Measurements from ENCODE around the gene ERCC1.
A peak's percentile ranks its signal among the peaks of the same experiment; 100 is the strongest.

ERCC1 gene

DNA sequence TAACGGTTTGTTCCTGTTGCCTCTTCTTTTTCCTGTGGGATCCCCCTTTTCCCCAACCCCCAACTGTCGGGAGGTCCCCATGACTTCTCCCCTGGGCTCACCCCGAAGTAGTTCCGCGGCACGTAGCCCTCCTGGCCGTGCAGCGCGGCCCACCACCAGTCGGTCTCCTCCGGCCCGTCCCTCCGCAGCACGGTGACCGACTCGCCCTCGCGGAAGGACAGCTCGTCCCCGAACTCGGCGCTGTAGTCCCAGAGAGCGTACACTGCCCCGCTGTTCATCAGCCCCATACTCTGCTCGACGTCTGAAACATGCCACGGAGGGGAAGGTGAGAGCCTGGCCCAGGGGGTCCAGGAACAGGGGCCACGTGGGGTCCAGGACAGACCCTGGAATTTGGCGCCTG lies 41.3 kb downstream of the ERCC1 start:
- no peaks in the 10 kb centered on the region for H3K36me3 ChIP-seq (ENCODE audit: control insufficient read depth in 4 of 4, insufficient read depth in 4 of 4, low read length in 3 of 4)
- ChIA-PET CTCF (no interaction called here), POLR2A (no interaction called here)
- peaks cover 0 to 8% (median 1%) of the 10 kb centered on the region in 4 experiments for H3K4me1 ChIP-seq (ENCODE audit: control extremely low read depth in 1 of 4, control insufficient read depth in 4 of 4, insufficient read depth in 4 of 4, low read length in 3 of 4)
- no peak overlapping the region for H3K27ac ChIP-seq (ENCODE audit: insufficient read depth in 1 of 2, low read depth in 1 of 2, low read length in 2 of 2, poor library complexity in 1 of 2, severe bottlenecking in 2 of 2)
- WGBS (ENCODE audit: insufficient coverage): 87% methylated on average over 29 of the region's 29 CpGs
- H3K27me3 ChIP-seq (replicated peaks in 2 of 5; ENCODE audit: control insufficient read depth in 4 of 5, insufficient read depth in 5 of 5, low read length in 4 of 5): peaks cover 2 to 33% (median 21%) of the 10 kb centered on the region in 5 experiments
- no peak for DNase-seq
- H3K9me3 ChIP-seq (ENCODE audit: control extremely low read depth in 1 of 5, control insufficient read depth in 4 of 5, insufficient read depth in 2 of 5, low read depth in 1 of 5, low read length in 4 of 5): no peaks in the 10 kb centered on the region
- H3K4me3 ChIP-seq (ENCODE audit: control insufficient read depth in 1 of 7, extremely low read depth in 1 of 7, insufficient read depth in 4 of 7, low read depth in 2 of 7, low read length in 6 of 7): no peak overlapping the region

DNA sequence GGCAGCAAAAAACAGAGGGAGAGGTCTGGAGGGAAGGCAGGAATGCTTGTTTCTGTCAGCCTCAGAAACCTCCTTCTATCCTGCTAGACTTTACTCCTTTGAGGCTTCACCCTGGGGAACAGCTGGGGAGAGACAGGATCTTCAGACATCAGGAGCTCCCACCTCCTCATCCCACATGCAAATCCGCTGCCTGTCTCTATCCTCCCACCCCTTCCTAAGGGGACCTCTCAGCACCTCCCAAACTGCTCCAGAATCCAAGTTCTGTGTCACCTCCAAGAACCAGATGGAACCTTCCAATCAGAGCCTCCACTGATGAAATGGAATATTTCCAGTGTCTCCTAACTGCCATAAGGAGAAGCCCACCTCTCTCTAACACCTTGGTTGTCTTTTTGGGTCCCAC lies 43.6 kb downstream of the ERCC1 start:
- WGBS (ENCODE audit: insufficient coverage): no CpG with 5 or more reads among the region's 1 CpG
- DNase-seq: no peak

DNA sequence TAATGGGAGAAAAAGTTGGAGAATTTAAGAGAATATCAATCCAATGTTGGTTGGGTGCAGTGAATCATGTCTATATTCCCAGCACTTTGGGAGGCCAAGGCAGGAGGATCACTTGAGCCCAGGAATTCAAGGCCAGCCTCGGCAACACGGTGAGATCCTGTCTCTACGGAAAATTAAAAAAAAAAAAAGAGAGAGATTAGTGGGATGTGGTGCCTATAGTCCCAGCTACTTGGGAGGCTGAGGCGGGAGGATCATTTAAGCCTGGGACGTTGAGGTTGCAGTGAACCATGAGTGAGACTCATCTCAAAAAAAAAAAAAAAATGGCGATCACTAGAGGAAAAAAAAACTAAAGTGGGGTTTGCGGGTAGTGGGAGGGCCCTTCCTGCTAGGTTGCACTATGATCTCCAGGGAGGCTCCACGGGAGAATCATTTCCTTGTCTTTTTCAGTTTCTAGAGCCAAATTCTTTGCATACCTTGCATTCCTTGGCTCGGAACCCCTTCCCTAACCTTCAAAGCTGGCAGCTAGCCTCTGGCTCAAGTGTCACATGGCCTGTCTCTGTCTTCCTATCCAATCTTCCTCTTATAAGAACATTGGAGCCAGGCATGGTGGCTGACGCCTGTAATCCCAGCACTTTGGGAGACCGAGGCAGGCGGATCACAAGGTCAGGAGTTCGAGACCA lies 47.5 kb downstream of the ERCC1 start:
- no peak for DNase-seq
- ChIA-PET CTCF (no interaction called here), POLR2A (no interaction called here)
- Histone ChIP-seq H3K4me3 (ENCODE audit: control insufficient read depth in 1 of 7, extremely low read depth in 1 of 7, insufficient read depth in 4 of 7, low read depth in 2 of 7, low read length in 6 of 7) (no peak overlapping the region), H3K27ac (ENCODE audit: insufficient read depth in 1 of 2, low read depth in 1 of 2, low read length in 2 of 2, poor library complexity in 1 of 2, severe bottlenecking in 2 of 2) (no peak overlapping the region), H3K4me1 (ENCODE audit: control extremely low read depth in 1 of 4, control insufficient read depth in 4 of 4, insufficient read depth in 4 of 4, low read length in 3 of 4) (peaks cover 0 to 1% (median under 1%) of the 10 kb centered on the region in 4 experiments), H3K27me3 (replicated peaks in 2 of 5; ENCODE audit: control insufficient read depth in 4 of 5, insufficient read depth in 5 of 5, low read length in 4 of 5) (peaks cover 0 to 3% (median 0%) of the 10 kb centered on the region in 5 experiments), H3K9me3 (ENCODE audit: control extremely low read depth in 1 of 5, control insufficient read depth in 4 of 5, insufficient read depth in 2 of 5, low read depth in 1 of 5, low read length in 4 of 5) (no peaks in the 10 kb centered on the region), H3K36me3 (ENCODE audit: control insufficient read depth in 4 of 4, insufficient read depth in 4 of 4, low read length in 3 of 4) (no peaks in the 10 kb centered on the region)
- 87% methylated on average over 10 of the region's 13 CpGs for WGBS (ENCODE audit: insufficient coverage)

More for the DNA sequence above, 43.6 kb downstream of the ERCC1 start:
- H3K9me3 ChIP-seq (ENCODE audit: control extremely low read depth in 1 of 5, control insufficient read depth in 4 of 5, insufficient read depth in 2 of 5, low read depth in 1 of 5, low read length in 4 of 5): no peaks in the 10 kb centered on the region
- ChIA-PET POLR2A (no interaction called here), CTCF (no interaction called here)
- peaks cover 0 to 10% (median 10%) of the 10 kb centered on the region in 5 experiments for H3K27me3 ChIP-seq (replicated peaks in 2 of 5; ENCODE audit: control insufficient read depth in 4 of 5, insufficient read depth in 5 of 5, low read length in 4 of 5)
- H3K36me3 ChIP-seq (ENCODE audit: control insufficient read depth in 4 of 4, insufficient read depth in 4 of 4, low read length in 3 of 4): no peaks in the 10 kb centered on the region
- no peak overlapping the region for H3K4me3 ChIP-seq (ENCODE audit: control insufficient read depth in 1 of 7, extremely low read depth in 1 of 7, insufficient read depth in 4 of 7, low read depth in 2 of 7, low read length in 6 of 7)
- no peaks in the 10 kb centered on the region for H3K4me1 ChIP-seq (ENCODE audit: control extremely low read depth in 1 of 4, control insufficient read depth in 4 of 4, insufficient read depth in 4 of 4, low read length in 3 of 4)
- H3K27ac ChIP-seq (ENCODE audit: insufficient read depth in 1 of 2, low read depth in 1 of 2, low read length in 2 of 2, poor library complexity in 1 of 2, severe bottlenecking in 2 of 2): no peak overlapping the region

DNA sequence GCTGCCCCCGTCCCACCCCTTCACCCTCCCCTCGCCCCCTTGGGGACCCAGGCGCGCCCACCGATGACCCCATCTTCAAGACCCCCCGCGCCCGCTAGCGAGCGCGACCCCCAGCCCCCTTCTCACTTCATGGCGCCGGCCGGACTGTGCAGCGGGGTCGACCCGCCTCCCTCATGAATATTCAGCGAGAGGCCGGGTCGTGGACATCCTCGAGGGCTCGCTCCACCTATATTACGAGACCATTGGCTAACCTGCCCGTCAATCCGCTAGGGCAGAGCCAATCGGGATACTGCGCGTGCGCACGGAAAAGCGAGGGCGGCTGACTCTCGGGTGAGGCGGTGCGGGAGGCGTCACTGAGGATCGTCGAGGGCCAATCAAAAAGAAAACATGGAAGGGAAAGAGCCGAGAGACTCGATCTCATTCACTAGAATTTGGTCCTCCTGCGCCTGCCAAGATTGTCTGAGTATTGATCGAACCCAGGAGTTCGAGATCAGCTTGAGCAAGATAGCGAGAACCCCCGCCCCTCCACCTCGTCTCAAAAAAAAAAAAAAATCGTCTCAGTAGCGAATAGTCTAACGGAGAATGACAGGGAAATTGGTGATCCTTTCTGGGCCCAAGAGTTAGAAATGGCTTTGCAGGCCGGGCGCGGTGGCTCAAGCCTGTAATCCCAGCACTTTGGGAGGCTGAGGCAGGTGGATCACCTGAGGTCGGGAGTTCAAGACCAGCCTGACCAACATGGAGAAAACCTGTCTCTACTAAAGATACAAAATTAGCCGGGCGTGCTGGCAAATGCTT lies 53.1 kb downstream of the ERCC1 start, which contains the start of gene ERCC2:
ERCC2 (minus strand) TSS at position 164 of the 795 bp plus-strand sequence; CDS start at position 131, 33 bp downstream.
- peak within 1 kb of the TSS; percentile 55 to 83 for H3K27ac ChIP-seq (ENCODE audit: insufficient read depth in 1 of 2, low read depth in 1 of 2, low read length in 2 of 2, poor library complexity in 1 of 2, severe bottlenecking in 2 of 2)
- ChIA-PET CTCF (interaction anchor here (1.0 to 4.5 kb wide), 2 partner anchors 25 to 31 kb away, joined by 3 to 17 read pairs; no protein-coding TSS in a partner anchor), POLR2A (interaction anchor here (1.3 kb wide), 1 partner anchor 21 kb away, joined by 6 read pairs; no protein-coding TSS in a partner anchor)
- peak; percentile 98 to 99 (median 98) for DNase-seq
- H3K4me3 ChIP-seq (ENCODE audit: control insufficient read depth in 1 of 7, extremely low read depth in 1 of 7, insufficient read depth in 4 of 7, low read depth in 2 of 7, low read length in 6 of 7): peak within 1 kb of the TSS; percentile 53 to 90 (median 79)
- peaks cover 0 to 10% (median 5%) of the 10 kb centered on the region in 4 experiments for H3K4me1 ChIP-seq (ENCODE audit: control extremely low read depth in 1 of 4, control insufficient read depth in 4 of 4, insufficient read depth in 4 of 4, low read length in 3 of 4)
- H3K9me3 ChIP-seq (ENCODE audit: control extremely low read depth in 1 of 5, control insufficient read depth in 4 of 5, insufficient read depth in 2 of 5, low read depth in 1 of 5, low read length in 4 of 5): no peaks in the 10 kb centered on the region
- H3K36me3 ChIP-seq (ENCODE audit: control insufficient read depth in 4 of 4, insufficient read depth in 4 of 4, low read length in 3 of 4): peaks cover 0 to 4% (median under 1%) of the 10 kb centered on the region in 4 experiments
- no peaks in the 10 kb centered on the region for H3K27me3 ChIP-seq (replicated peaks in 2 of 5; ENCODE audit: control insufficient read depth in 4 of 5, insufficient read depth in 5 of 5, low read length in 4 of 5)
- WGBS (ENCODE audit: insufficient coverage): 5% methylated on average over 52 of the region's 55 CpGs

DNA sequence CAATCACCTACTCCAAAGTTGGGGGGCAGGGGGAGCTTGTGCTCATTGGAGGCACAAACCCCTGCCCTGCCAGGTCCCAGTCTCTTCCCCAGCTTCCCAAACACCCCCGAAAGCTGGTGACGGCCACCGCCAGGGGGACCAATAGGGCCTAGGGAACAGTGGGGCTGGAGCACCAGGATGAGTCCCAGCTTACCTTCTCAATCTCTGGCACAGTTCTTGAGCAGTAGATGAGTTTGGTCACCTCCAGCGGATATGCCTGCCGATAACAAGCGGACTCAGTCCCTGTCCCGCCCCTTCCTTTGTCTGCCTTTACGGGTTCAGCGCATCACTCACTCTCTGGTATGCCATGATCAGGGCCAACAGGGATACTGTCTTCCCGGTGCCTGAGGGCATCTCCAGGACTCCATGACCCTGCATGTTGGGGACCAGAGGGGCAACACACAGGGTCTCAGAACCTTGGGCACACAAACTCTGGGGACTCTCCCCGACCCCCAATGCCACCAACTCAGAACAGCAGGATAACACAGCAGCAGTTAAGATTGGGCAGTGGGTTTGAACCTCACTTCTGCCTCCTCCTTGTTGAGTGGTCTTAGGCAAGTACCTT lies 54.9 kb downstream of the ERCC1 start:
- CTCF ChIA-PET: interaction anchor here (1.0 kb wide), 1 partner anchor 10 kb away, joined by 3 read pairs; no protein-coding TSS in a partner anchor
- H3K4me1 ChIP-seq (ENCODE audit: control extremely low read depth in 1 of 4, control insufficient read depth in 4 of 4, insufficient read depth in 4 of 4, low read length in 3 of 4): peaks cover 0 to 10% (median 5%) of the 10 kb centered on the region in 4 experiments
- H3K27ac ChIP-seq (ENCODE audit: insufficient read depth in 1 of 2, low read depth in 1 of 2, low read length in 2 of 2, poor library complexity in 1 of 2, severe bottlenecking in 2 of 2): no peak overlapping the region
- no peaks in the 10 kb centered on the region for H3K9me3 ChIP-seq (ENCODE audit: control extremely low read depth in 1 of 5, control insufficient read depth in 4 of 5, insufficient read depth in 2 of 5, low read depth in 1 of 5, low read length in 4 of 5)
- DNase-seq: no peak
- POLR2A ChIA-PET: no interaction called here
- H3K27me3 ChIP-seq (replicated peaks in 2 of 5; ENCODE audit: control insufficient read depth in 4 of 5, insufficient read depth in 5 of 5, low read length in 4 of 5): no peaks in the 10 kb centered on the region
- H3K36me3 ChIP-seq (ENCODE audit: control insufficient read depth in 4 of 4, insufficient read depth in 4 of 4, low read length in 3 of 4): peaks cover 2 to 13% (median 3%) of the 10 kb centered on the region in 4 experiments
- no peak overlapping the region for H3K4me3 ChIP-seq (ENCODE audit: control insufficient read depth in 1 of 7, extremely low read depth in 1 of 7, insufficient read depth in 4 of 7, low read depth in 2 of 7, low read length in 6 of 7)
- WGBS (ENCODE audit: insufficient coverage): 98% methylated on average over 10 of the region's 11 CpGs

DNA sequence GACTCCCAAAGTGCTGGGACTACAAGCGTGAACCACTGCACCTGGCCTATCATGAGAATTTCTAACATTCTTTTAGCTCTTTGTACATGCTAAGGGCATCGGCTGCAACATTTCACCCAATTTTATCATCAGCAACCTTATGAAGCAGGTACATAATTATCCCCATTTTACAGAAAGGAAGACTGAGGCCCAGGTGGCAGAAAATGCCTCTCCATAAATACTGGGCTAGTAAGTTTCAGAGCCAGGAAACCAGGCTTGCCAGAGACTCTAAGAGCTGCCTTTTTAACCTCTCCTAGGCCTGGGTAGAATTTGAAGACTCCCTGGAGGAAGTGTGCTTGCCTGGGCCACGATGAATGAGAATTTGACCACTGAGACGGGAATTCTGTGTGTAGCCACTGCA lies 55.6 kb downstream of the ERCC1 start:
- WGBS (ENCODE audit: insufficient coverage): 100% methylated on average over 4 of the region's 4 CpGs
- Histone ChIP-seq H3K36me3 (ENCODE audit: control insufficient read depth in 4 of 4, insufficient read depth in 4 of 4, low read length in 3 of 4) (peaks cover 2 to 20% (median 7%) of the 10 kb centered on the region in 4 experiments), H3K4me1 (ENCODE audit: control extremely low read depth in 1 of 4, control insufficient read depth in 4 of 4, insufficient read depth in 4 of 4, low read length in 3 of 4) (peaks cover 0 to 10% (median 5%) of the 10 kb centered on the region in 4 experiments), H3K4me3 (ENCODE audit: control insufficient read depth in 1 of 7, extremely low read depth in 1 of 7, insufficient read depth in 4 of 7, low read depth in 2 of 7, low read length in 6 of 7) (no peak overlapping the region), H3K27ac (ENCODE audit: insufficient read depth in 1 of 2, low read depth in 1 of 2, low read length in 2 of 2, poor library complexity in 1 of 2, severe bottlenecking in 2 of 2) (no peak overlapping the region), H3K27me3 (replicated peaks in 2 of 5; ENCODE audit: control insufficient read depth in 4 of 5, insufficient read depth in 5 of 5, low read length in 4 of 5) (no peaks in the 10 kb centered on the region), H3K9me3 (ENCODE audit: control extremely low read depth in 1 of 5, control insufficient read depth in 4 of 5, insufficient read depth in 2 of 5, low read depth in 1 of 5, low read length in 4 of 5) (no peaks in the 10 kb centered on the region)
- DNase-seq: no peak
- ChIA-PET POLR2A (interaction anchor here (0.6 kb wide), 1 partner anchor 203 kb away, joined by 4 read pairs; no protein-coding TSS in a partner anchor), CTCF (interaction anchor here (1.0 to 1.5 kb wide), 2 partner anchors 10 to 13 kb away, joined by 3 to 4 read pairs; no protein-coding TSS in a partner anchor)

All from common myeloid progenitor, CD34-positive (primary cell).